IMR-90 (cell line): ENCODE results near the gene TRMT1. TPM values are rescaled to one million over a fixed set of nuclear protein-coding genes. Genes with fewer than 3 reads are reported as not detected.

ENCODE experiments used
- ATAC-seq: fragments of 200-7000 bp; cut with Tn5 transposase; 2 replicates; pipeline ENCODE4 v1.9.1; 2020; ENCODE audit warnings: low read depth, mild to moderate bottlenecking, moderate library complexity
- BruUV-seq: library from RNA; stranded (reverse); fragments of 400-500 nt; replicated peaks from 2 replicates; lab custom pipeline; 2021; lab: Mats Ljungman, UMichigan
- CTCF ChIA-PET: fragments of 300-600 bp; formaldehyde crosslinking; extraction: SDS; loops from one replicate; lab custom pipeline; 2021; ENCODE audit warnings: antibody characterized with exemption; lab: Yijun Ruan, JAX
- POLR2A ChIA-PET: fragments of 300-600 bp; sonication (Branson Sonifier 250); formaldehyde crosslinking; loops from one replicate; lab custom pipeline; 2022; ENCODE audit warnings: antibody characterized with exemption; ENCODE audit not compliant: unreplicated experiment; lab: Charles Lee
- DNase-seq: peaks from one replicate; pipeline ENCODE4 v3.0.0; 2013
- H2AFZ ChIP-seq: replicated peaks from 2 replicates; pipeline ENCODE3; 2013; ENCODE audit warnings: low read length, mild to moderate bottlenecking; ENCODE audit not compliant: poor library complexity
- H2AK5ac ChIP-seq: 2 replicates; pipeline ENCODE4 v1.6.1; 2013; ENCODE audit warnings: low read depth, low read length, inconsistent platforms
- H2AK9ac ChIP-seq: replicated peaks from 2 replicates; pipeline ENCODE3; 2013; ENCODE audit warnings: mild to moderate bottlenecking, low read depth, low read length, moderate library complexity; ENCODE audit not compliant: poor library complexity
- H2BK120ac ChIP-seq: 2 replicates; pipeline ENCODE4 v1.6.1; 2013; ENCODE audit warnings: low read depth, low read length, inconsistent platforms
- H2BK15ac ChIP-seq: 3 replicates; pipeline ENCODE4 v1.6.1; 2013; ENCODE audit warnings: low read depth, low read length, inconsistent platforms
- H2BK20ac ChIP-seq: 2 replicates; pipeline ENCODE4 v1.6.1; 2013; ENCODE audit warnings: low read depth, mild to moderate bottlenecking, inconsistent platforms, low read length, moderate library complexity
- H2BK5ac ChIP-seq: 2 replicates; pipeline ENCODE4 v1.6.1; 2013; ENCODE audit warnings: mild to moderate bottlenecking, low read depth, low read length, inconsistent platforms; ENCODE audit not compliant: poor library complexity, severe bottlenecking
- H3K14ac ChIP-seq: replicated peaks from 2 replicates; pipeline ENCODE4 v1.6.1; 2013; ENCODE audit warnings: low read depth, low read length, inconsistent platforms
- H3K18ac ChIP-seq: 2 replicates; pipeline ENCODE4 v1.6.1; 2013; ENCODE audit warnings: low read depth, low read length, control low read depth
- H3K23ac ChIP-seq: 2 replicates; pipeline ENCODE4 v1.6.1; 2013; ENCODE audit warnings: low read depth, low read length, inconsistent platforms
- H3K27ac ChIP-seq: 2 replicates; pipeline ENCODE4 v1.5.1; 2013; ENCODE audit warnings: mild to moderate bottlenecking, control low read depth, low read length; ENCODE audit not compliant: insufficient read depth
- H3K27me3 ChIP-seq: 2 replicates; pipeline ENCODE4 v1.6.1; 2013; ENCODE audit warnings: low read length; ENCODE audit not compliant: control insufficient read depth, insufficient read depth
- H3K36me3 ChIP-seq: 2 replicates; pipeline ENCODE4 v1.6.1; 2013; ENCODE audit warnings: low read length, mixed read lengths; ENCODE audit not compliant: control insufficient read depth, insufficient read depth
- H3K4ac ChIP-seq: 2 replicates; pipeline ENCODE4 v1.6.1; 2013; ENCODE audit warnings: low read depth, low read length, inconsistent platforms
- H3K4me1 ChIP-seq: 2 replicates; pipeline ENCODE4 v1.6.1; 2013; ENCODE audit warnings: low read length, mixed read lengths; ENCODE audit not compliant: control insufficient read depth, insufficient read depth
- H3K4me2 ChIP-seq: 2 replicates; pipeline ENCODE4 v1.6.1; 2013; ENCODE audit warnings: low read depth, mild to moderate bottlenecking, control low read depth, low read length, moderate library complexity
- H3K4me3 ChIP-seq: 2 replicates; pipeline ENCODE4 v1.5.1; 2013; ENCODE audit warnings: low read depth, mild to moderate bottlenecking, control low read depth, low read length, moderate library complexity; ENCODE audit not compliant: insufficient read depth
- H3K56ac ChIP-seq: 2 replicates; pipeline ENCODE4 v1.6.1; 2013; ENCODE audit warnings: low read length, inconsistent platforms; ENCODE audit not compliant: insufficient read depth; ENCODE audit errors: extremely low read depth
- H3K79me1 ChIP-seq, 2 experiments: 2 replicates each; pipeline ENCODE4 v1.6.1; 2013; ENCODE audit warnings: low read length in 2 of 2, inconsistent platforms in 1 of 2, low read depth in 1 of 2
- H3K9ac ChIP-seq: 2 replicates; pipeline ENCODE4 v1.6.1; 2013; ENCODE audit warnings: low read depth, low read length, control low read depth
- H3K9me1 ChIP-seq: 2 replicates; pipeline ENCODE4 v1.6.1; 2013; ENCODE audit warnings: low read length, inconsistent platforms; ENCODE audit not compliant: insufficient read depth
- H3K9me3 ChIP-seq: 2 replicates; pipeline ENCODE4 v1.6.1; 2013; ENCODE audit warnings: low read length; ENCODE audit not compliant: control insufficient read depth, insufficient read depth
- H4K20me1 ChIP-seq: 2 replicates; pipeline ENCODE4 v1.6.1; 2013; ENCODE audit warnings: low read length, inconsistent platforms; ENCODE audit not compliant: insufficient read depth
- H4K5ac ChIP-seq: 2 replicates; pipeline ENCODE4 v1.6.1; 2013; ENCODE audit warnings: mild to moderate bottlenecking, low read depth, low read length, control low read depth
- H4K8ac ChIP-seq, 2 experiments: 2 replicates each; pipeline ENCODE4 v1.6.1; 2013; ENCODE audit warnings: low read depth in 2 of 2, low read length in 2 of 2, control low read depth in 1 of 2, inconsistent platforms in 1 of 2
- H4K91ac ChIP-seq: 2 replicates; pipeline ENCODE4 v1.6.1; 2013; ENCODE audit warnings: low read depth, low read length, inconsistent platforms; ENCODE audit not compliant: insufficient read depth
- BHLHE40 ChIP-seq: fragments of 150-350 bp; IDR thresholded peaks from 2 replicates; pipeline ENCODE4 v1.6.1; 2016; ENCODE audit warnings: mild to moderate bottlenecking, low read depth, low read length
- CEBPB ChIP-seq: IDR thresholded peaks from 2 replicates; pipeline ENCODE4 v1.6.1; 2012; ENCODE audit warnings: low read depth, low read length, improper control_type of control experiment
- CHD1 ChIP-seq: IDR thresholded peaks from 2 replicates; pipeline ENCODE4 v1.6.1; 2012; ENCODE audit warnings: low read depth, low read length, improper control_type of control experiment
- FOS ChIP-seq: fragments of 150-350 bp; IDR thresholded peaks from 2 replicates; pipeline ENCODE4 v1.6.1; 2016; ENCODE audit warnings: low read depth, low read length
- MAFK ChIP-seq: IDR thresholded peaks from 2 replicates; pipeline ENCODE4 v1.6.1; 2012; ENCODE audit warnings: low read depth, low read length, improper control_type of control experiment
- MXI1 ChIP-seq: IDR thresholded peaks from 2 replicates; pipeline ENCODE4 v1.6.1; 2012; ENCODE audit warnings: low read depth, mild to moderate bottlenecking, low read length, moderate library complexity, borderline replicate concordance
- RFX5 ChIP-seq: IDR thresholded peaks from 2 replicates; pipeline ENCODE4 v1.8.0; 2012; ENCODE audit warnings: low read depth, mild to moderate bottlenecking, low read length, moderate library complexity
- SMC3 ChIP-seq: fragments of 150-350 bp; IDR thresholded peaks from 2 replicates; pipeline ENCODE4 v1.6.1; 2016; ENCODE audit warnings: low read depth, mild to moderate bottlenecking, antibody characterized with exemption, low read length, moderate library complexity
- WGBS, 2 experiments: methylation state at CpG; one replicate each; pipeline versions ENCODE4 v1.1.5 to v1.1.7; 2013; ENCODE audit warnings: missing lambda C conversion rate in 2 of 2; ENCODE audit not compliant: insufficient read length in 1 of 2; ENCODE audit errors: extremely low coverage in 2 of 2; 5-methylcytosine and 5-hydroxymethylcytosine counted together
- dilution Hi-C: fragments of 300-500 bp; cut with HindIII; formaldehyde crosslinking; loops from one replicate; pipeline ENCODE4 v1.14.3; 2018; ENCODE audit warnings: low sequenced_read_pairs; ENCODE audit not compliant: unreplicated experiment
- in situ Hi-C: fragments of 300-500 bp; cut with MboI; formaldehyde crosslinking; loops from 3 replicates; pipeline ENCODE4 v1.14.3; 2019; ENCODE audit warnings: low sequenced_read_pairs, inconsistent platforms, mixed read lengths
- intact Hi-C: fragments of 100-400 bp; cut with micrococcal nuclease; formaldehyde crosslinking; loops from 2 replicates; pipeline ENCODE4 v1.10.0; 2022
- polyA plus RNA-seq, 3 experiments: library from polyadenylated mRNA; depleted of rRNA; stranded (reverse); fragments of >200 nt; gene quantifications; 2 replicates each; pipeline ENCODE4 v1.2.3, GENCODE V29; 2012; ENCODE audit warnings: low replicate concordance in 1 of 3
- total RNA-seq: library from RNA; depleted of rRNA; stranded (reverse); fragments of >200 nt; gene quantifications from 2 replicates; pipeline ENCODE4 v1.2.3, GENCODE V29; 2012
- TF ChIP-seq, protein P1 (sequence below): fragments of 150-350 bp; IDR thresholded peaks from 2 replicates; pipeline ENCODE4 v1.6.1; 2016; ENCODE audit warnings: low read depth, mild to moderate bottlenecking, low read length, moderate library complexity, borderline replicate concordance
- TF ChIP-seq, protein P2 (sequence below): fragments of 150-350 bp; IDR thresholded peaks from 2 replicates; pipeline ENCODE4 v1.6.1; 2017; ENCODE audit warnings: mild to moderate bottlenecking, antibody characterized with exemption, low read length, low read depth

The TRMT1 gene
- total and polyA plus RNA-seq, 2 of the 4 experiments (the other 2 are of a cell fraction) = 28.3 to 56.0 TPM

DNA sequence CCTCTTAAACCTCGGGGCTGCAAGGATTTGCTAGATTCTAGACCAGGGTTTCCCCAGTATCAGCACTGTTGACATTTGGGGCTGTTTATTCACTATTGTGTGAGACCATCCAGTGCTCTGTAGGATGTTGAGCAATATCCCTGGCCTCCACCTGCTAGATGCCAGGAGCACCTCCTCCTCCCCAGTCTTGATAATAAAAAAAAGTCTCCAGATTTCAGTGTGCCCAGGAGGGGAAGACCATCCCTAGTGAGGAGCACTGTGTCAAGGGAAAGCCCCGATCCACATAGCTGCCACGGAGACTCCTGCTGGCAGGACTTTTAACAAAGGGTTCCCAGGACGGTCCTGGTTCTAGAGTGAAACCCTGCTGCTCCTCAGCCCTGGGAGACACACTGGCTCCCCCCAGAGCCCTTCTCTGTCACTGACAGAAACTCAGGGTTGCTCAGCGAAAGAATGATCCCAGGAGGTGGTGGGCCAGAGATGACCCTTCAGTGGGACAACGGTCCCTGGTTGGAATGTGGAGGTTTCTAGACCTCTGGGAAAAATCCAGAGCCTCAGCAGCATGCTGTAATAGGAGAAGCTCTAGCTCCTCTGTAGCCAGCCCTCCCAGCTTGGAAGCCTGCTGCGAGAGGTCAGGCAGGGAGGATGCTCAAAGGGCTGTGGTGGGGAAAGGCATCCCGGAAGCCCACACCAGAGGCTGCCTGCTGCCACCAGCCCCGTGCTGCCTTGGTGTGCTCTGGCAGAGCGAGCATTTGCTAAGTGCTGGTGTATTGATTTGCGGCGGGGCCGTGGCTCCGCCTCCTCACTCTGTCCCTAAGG, 34.1 kb downstream of the TRMT1 start (continued):
- TF ChIP-seq, protein P1, sequence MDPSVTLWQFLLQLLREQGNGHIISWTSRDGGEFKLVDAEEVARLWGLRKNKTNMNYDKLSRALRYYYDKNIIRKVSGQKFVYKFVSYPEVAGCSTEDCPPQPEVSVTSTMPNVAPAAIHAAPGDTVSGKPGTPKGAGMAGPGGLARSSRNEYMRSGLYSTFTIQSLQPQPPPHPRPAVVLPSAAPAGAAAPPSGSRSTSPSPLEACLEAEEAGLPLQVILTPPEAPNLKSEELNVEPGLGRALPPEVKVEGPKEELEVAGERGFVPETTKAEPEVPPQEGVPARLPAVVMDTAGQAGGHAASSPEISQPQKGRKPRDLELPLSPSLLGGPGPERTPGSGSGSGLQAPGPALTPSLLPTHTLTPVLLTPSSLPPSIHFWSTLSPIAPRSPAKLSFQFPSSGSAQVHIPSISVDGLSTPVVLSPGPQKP = no peak
- no peak for TF ChIP-seq MAFK

DNA sequence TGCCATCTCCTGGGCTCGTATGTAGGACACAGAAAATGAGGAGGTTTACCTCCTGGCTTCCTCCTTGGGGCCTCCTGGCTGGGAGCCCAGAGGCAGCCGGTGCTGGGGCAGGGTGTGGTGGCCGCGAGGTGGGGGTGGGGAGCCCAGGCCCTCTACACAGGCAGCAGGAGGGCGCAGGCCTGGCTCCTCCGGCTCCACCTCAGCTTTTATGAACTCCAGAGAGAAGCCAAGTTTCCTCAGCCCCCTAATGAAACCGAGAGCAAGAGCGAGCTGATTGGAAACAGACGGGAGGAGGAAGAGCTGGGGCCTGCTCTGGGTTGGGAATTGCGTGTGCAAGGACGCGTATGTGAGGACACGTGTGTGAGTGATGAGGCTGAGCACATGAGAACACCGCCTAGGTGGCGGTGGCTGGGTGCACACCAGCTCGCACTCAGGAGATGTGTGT, 37.0 kb downstream of the TRMT1 start:
- Histone ChIP-seq H2AFZ (peak overlapping the region; percentile 2), H2BK5ac (no peak overlapping the region), H3K4me3 (no peak overlapping the region), H3K9ac (no peak overlapping the region), H3K18ac (no peak overlapping the region), H3K4me1 (peaks cover 38% of the 10 kb centered on the region), H4K5ac (no peak overlapping the region), H2BK20ac (peak overlapping the region; percentile 33; the same call in 1 of the 2 replicates), H3K36me3 (peaks cover 52% of the 10 kb centered on the region), H3K4ac (peak overlapping the region; percentile 86), H3K27me3 (no peaks in the 10 kb centered on the region), H2BK120ac (peak overlapping the region; percentile 47), H4K8ac (peak overlapping the region in 1 of 2 experiments; percentile 64; a peak in 2 of 4 replicates), H2AK5ac (peak overlapping the region; percentile 77; the same call in 1 of the 2 replicates), H3K79me1 (peaks cover 0 to 25% of the 10 kb centered on the region in 2 experiments; a peak in 2 of 4 replicates), H3K9me3 (no peaks in the 10 kb centered on the region), H3K23ac (no peak overlapping the region), H4K20me1 (peaks cover 8% of the 10 kb centered on the region; the same call in 1 of the 2 replicates), H3K14ac (0 out of 2 replicates have a peak overlapping the region, but pooled peaks have one; percentile 60), H2BK15ac (0 out of 3 replicates have a peak overlapping the region, but pooled peaks have one; percentile 32), H3K4me2 (peak overlapping the region; percentile 18; the same call in 1 of the 2 replicates), H4K91ac (no peak overlapping the region), H3K27ac (peak overlapping the region; percentile 0; the same call in 1 of the 2 replicates), H2AK9ac (peak overlapping the region; percentile 96), H3K9me1 (peaks cover 4% of the 10 kb centered on the region), H3K56ac (no peak overlapping the region)
- DNase-seq = peak; percentile 50
- no TSS peak for BruUV-seq
- 31% methylated on average over 7 of the region's 16 CpGs; no CpG with 5 or more reads in 1 of the 2 experiments for WGBS, 2 experiments
- POLR2A ChIA-PET = no interaction called here
- CTCF ChIA-PET = interaction anchor here (0.9 to 1.7 kb wide), 3 partner anchors 18 to 114 kb away, joined by 3 to 6 read pairs (median 5); no protein-coding TSS in a partner anchor
- in situ Hi-C loops (no loop called here), intact Hi-C loops (no loop called here), dilution Hi-C loops (no loop called here)
- peak; percentile 49 for ATAC-seq
- TF ChIP-seq, protein P1 = no peak
- TF ChIP-seq CHD1 = no peak
- TF ChIP-seq, protein P2, sequence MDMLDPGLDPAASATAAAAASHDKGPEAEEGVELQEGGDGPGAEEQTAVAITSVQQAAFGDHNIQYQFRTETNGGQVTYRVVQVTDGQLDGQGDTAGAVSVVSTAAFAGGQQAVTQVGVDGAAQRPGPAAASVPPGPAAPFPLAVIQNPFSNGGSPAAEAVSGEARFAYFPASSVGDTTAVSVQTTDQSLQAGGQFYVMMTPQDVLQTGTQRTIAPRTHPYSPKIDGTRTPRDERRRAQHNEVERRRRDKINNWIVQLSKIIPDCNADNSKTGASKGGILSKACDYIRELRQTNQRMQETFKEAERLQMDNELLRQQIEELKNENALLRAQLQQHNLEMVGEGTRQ = no peak
- TF ChIP-seq FOS = no peak
- no peak for TF ChIP-seq MXI1
- no peak for TF ChIP-seq CEBPB
- no peak for TF ChIP-seq BHLHE40
- no peak for TF ChIP-seq SMC3
- TF ChIP-seq RFX5 = no peak
